ENCODE results near the gene UQCRFS1.
A peak's percentile ranks its signal among the peaks of the same experiment; 100 is the strongest.
"Not testable (repeated sequence)": the region's sequence is repeated elsewhere in the genome, so short reads cannot be mapped to it uniquely, and the experiment has no call there.

Gene UQCRFS1

GRCh38 chr19:29212648-29213573 lies at the start of gene UQCRFS1:
Gene UQCRFS1, minus strand, starts transcription at chr19:29213151. Its CDS starts 33 bp downstream, at chr19:29213118.
- Mint-ChIP-seq H3K36me3 (ENCODE audit: low read depth) (peaks cover 22% of the 10 kb centered on the region), H3K27me3 (peaks cover 3% of the 10 kb centered on the region), H3K27ac (peak within 1 kb of the TSS; percentile 92), H3K4me1 (ENCODE audit: low read depth) (peaks cover 39% of the 10 kb centered on the region), H3K4me3 (peak within 1 kb of the TSS; percentile 95), H3K9me3 (peaks cover 8% of the 10 kb centered on the region)
- intact Hi-C loops (cut with micrococcal nuclease): loop anchor here (5.0 kb wide), 2 partner anchors 394 to 1421 kb away; partner anchors contain the start of gene POP4

DNA sequence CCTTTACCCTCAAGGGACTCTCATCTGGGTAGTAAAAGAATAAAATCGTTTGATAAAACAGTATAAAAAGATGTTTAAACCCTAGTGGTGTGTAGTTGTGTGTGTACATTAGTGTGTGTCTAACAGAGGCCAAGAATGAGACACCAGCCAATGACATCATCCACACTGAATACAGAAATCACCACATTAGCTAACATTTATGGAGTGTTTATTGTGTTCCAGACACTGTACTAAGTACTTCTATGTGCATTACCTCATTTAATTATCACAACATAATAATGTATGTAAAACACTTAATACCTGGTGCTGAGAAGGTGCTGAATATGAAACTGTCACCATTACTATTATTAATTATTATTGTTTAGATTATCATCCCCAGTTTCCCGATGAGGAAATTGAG lies 49.1 kb upstream of the UQCRFS1 start:
- Mint-ChIP-seq H3K36me3 (ENCODE audit: low read depth) (no peaks in the 10 kb centered on the region), H3K9me3 (no peaks in the 10 kb centered on the region), H3K27ac (no peak overlapping the region), H3K4me3 (no peak overlapping the region), H3K4me1 (ENCODE audit: low read depth) (no peaks in the 10 kb centered on the region), H3K27me3 (no peaks in the 10 kb centered on the region)
- intact Hi-C loops (cut with micrococcal nuclease): no loop called here

- H3K4me1 Mint-ChIP-seq (ENCODE audit: low read depth): no peaks in the 10 kb centered on the region
- no peaks in the 10 kb centered on the region for H3K36me3 Mint-ChIP-seq (ENCODE audit: low read depth)
- H3K4me3 Mint-ChIP-seq: no peak overlapping the region
- H3K27ac Mint-ChIP-seq: no peak overlapping the region
- H3K9me3 Mint-ChIP-seq: no peaks in the 10 kb centered on the region
- intact Hi-C loops (cut with micrococcal nuclease): no loop called here
- no peaks in the 10 kb centered on the region for H3K27me3 Mint-ChIP-seq
These were observed 47.7 kb upstream of the UQCRFS1 start for GRCh38 chr19:29260477-29261317.

DNA sequence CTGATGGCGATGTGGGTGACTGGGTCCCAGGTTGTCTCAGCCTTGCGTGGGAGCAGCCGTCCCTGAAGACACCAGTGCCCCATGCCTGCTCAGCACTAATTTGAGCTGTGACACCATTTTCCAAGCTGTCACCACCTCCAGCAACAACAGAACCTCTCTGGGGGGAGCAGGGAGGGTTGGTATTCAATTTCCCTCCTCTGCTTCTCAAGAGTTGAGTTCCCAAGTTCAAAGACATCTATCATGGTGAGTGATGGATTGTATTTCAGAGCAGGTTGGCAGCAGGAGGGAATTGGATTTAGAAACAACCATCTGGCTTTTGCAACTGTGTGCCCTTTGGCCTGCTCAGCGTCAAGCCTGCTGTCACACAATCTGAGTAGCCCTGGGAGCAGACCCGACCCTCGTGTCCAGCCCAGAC lies 46.9 kb upstream of the UQCRFS1 start:
- Mint-ChIP-seq H3K36me3 (ENCODE audit: low read depth) (no peaks in the 10 kb centered on the region), H3K27me3 (no peaks in the 10 kb centered on the region), H3K4me3 (no peak overlapping the region), H3K27ac (no peak overlapping the region), H3K9me3 (no peaks in the 10 kb centered on the region), H3K4me1 (ENCODE audit: low read depth) (no peaks in the 10 kb centered on the region)
- intact Hi-C loops (cut with micrococcal nuclease): no loop called here

DNA sequence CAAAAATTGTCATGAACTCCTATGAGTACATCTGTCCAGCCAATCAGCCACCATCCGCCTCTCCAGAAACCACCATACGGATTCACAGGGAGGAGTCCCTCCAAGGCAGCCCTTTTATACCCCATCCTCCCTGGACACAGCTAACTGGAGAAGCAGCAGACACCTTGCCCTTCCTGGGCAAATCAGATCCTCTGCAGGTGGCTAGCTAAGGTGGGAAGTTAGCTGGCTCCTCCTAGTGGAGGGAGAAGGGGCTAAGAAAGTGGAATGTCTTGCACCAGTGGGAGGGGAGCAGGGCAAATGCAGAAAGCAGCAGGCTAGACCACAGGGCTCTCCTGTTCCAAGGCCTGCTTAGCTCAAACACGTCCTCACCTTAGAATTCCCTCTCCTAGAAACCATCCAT lies 46.2 kb upstream of the UQCRFS1 start:
- no peaks in the 10 kb centered on the region for H3K9me3 Mint-ChIP-seq
- intact Hi-C loops (cut with micrococcal nuclease): no loop called here

DNA sequence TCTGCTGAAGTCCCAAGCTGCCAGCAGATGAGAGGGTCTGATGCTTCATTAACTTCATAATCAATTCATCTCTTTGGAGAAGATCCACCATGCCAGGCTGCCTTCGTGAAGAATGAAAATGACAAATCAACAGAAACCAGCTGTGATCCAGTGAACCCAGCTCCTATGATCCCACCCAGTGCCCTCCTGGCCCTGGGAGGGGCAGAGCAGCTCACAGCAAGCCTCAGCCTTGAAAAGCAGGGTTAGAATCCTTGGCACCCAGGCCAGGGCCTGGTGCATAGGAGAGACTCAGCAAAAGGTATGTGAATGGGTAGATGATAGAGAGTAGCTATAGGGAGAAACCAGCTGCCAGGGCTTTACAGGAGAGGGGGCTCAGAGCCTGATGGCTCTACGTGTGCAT lies 43.6 kb upstream of the UQCRFS1 start:
- Mint-ChIP-seq H3K27me3 (peaks cover 4% of the 10 kb centered on the region), H3K4me3 (no peak overlapping the region), H3K9me3 (no peaks in the 10 kb centered on the region), H3K4me1 (ENCODE audit: low read depth) (no peaks in the 10 kb centered on the region), H3K27ac (no peak overlapping the region), H3K36me3 (ENCODE audit: low read depth) (no peaks in the 10 kb centered on the region)
- intact Hi-C loops (cut with micrococcal nuclease): no loop called here

More for the DNA sequence above, 46.2 kb upstream of the UQCRFS1 start:
- Mint-ChIP-seq H3K27me3 (peaks cover under 1% of the 10 kb centered on the region), H3K36me3 (ENCODE audit: low read depth) (no peaks in the 10 kb centered on the region), H3K27ac (no peak overlapping the region), H3K4me1 (ENCODE audit: low read depth) (no peaks in the 10 kb centered on the region), H3K4me3 (no peak overlapping the region)

GRCh38 chr19:29255912-29256311 lies 43.0 kb upstream of the UQCRFS1 start:
- Mint-ChIP-seq H3K36me3 (ENCODE audit: low read depth) (no peaks in the 10 kb centered on the region), H3K27me3 (peaks cover 4% of the 10 kb centered on the region), H3K9me3 (no peaks in the 10 kb centered on the region), H3K4me1 (ENCODE audit: low read depth) (no peaks in the 10 kb centered on the region), H3K4me3 (no peak overlapping the region), H3K27ac (no peak overlapping the region)
- intact Hi-C loops (cut with micrococcal nuclease): no loop called here

DNA sequence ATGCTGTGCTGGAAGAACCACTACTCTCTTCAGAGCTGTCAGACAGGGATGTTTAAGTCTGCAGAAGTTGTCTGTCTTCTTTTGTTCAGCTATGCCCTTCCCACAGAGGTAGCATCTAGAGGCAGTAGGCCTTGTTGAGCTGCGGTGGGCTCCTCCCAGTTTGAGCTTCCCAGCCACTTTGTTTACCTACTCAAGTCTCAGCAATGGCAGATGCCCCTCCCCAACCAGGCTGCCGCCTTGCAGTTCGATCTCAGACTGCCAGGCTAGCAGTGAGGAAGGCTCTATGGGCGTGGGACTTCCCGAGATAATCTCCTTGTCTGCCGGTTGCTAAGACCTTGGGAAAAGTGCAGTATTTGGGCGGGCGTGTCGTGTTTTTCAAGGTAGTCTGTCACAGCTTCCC lies 42.1 kb upstream of the UQCRFS1 start:
- no peaks in the 10 kb centered on the region for H3K4me1 Mint-ChIP-seq (ENCODE audit: low read depth)
- intact Hi-C loops (cut with micrococcal nuclease): no loop called here
- no peak overlapping the region for H3K4me3 Mint-ChIP-seq
- no peak overlapping the region for H3K27ac Mint-ChIP-seq
- H3K27me3 Mint-ChIP-seq: peaks cover 4% of the 10 kb centered on the region
- H3K9me3 Mint-ChIP-seq: no peaks in the 10 kb centered on the region
- H3K36me3 Mint-ChIP-seq (ENCODE audit: low read depth): no peaks in the 10 kb centered on the region

GRCh38 chr19:29249798-29250197 lies 36.8 kb upstream of the UQCRFS1 start:
- H3K27me3 Mint-ChIP-seq; H3K4me1 Mint-ChIP-seq (ENCODE audit: low read depth); H3K4me3 Mint-ChIP-seq; H3K36me3 Mint-ChIP-seq (ENCODE audit: low read depth); H3K9me3 Mint-ChIP-seq; intact Hi-C loops (cut with micrococcal nuclease); H3K27ac Mint-ChIP-seq: not testable (repeated sequence)

DNA sequence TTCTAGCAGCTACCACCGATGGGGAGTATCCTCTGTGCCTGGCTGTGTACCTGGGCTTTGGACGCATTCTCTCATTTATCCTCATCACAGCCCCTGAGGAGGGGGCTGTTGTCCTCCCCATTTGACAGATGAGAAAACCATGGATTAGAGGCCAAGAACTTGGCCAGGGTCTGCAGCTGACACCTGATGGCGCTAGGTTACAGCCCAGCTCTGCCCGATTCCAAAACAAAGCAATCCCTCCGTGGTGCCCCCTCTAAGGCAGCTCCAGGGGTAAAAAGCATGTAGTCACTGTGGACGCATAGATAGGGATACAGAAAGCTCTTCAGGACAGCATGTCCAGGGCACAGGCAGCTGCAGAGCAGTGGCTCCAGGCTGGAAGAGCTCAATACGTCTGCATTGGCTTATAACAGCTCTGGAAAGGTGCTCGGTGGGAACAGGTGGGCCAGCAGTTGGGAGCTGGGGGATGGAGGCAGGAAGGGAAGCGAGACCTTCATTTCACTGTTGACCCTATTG lies 35.4 kb upstream of the UQCRFS1 start:
- Mint-ChIP-seq H3K27me3 (peaks cover 5% of the 10 kb centered on the region), H3K9me3 (no peaks in the 10 kb centered on the region)
- intact Hi-C loops (cut with micrococcal nuclease): no loop called here

GRCh38 chr19:29247872-29248271 lies 34.9 kb upstream of the UQCRFS1 start:
- no peaks in the 10 kb centered on the region for H3K9me3 Mint-ChIP-seq
- no peak overlapping the region for H3K4me3 Mint-ChIP-seq
- intact Hi-C loops (cut with micrococcal nuclease): no loop called here
- H3K27me3 Mint-ChIP-seq: peaks cover 6% of the 10 kb centered on the region
- no peaks in the 10 kb centered on the region for H3K36me3 Mint-ChIP-seq (ENCODE audit: low read depth)
- no peaks in the 10 kb centered on the region for H3K4me1 Mint-ChIP-seq (ENCODE audit: low read depth)
- H3K27ac Mint-ChIP-seq: no peak overlapping the region

More for the DNA sequence above, 35.4 kb upstream of the UQCRFS1 start:
- Mint-ChIP-seq H3K36me3 (ENCODE audit: low read depth) (no peaks in the 10 kb centered on the region), H3K4me1 (ENCODE audit: low read depth) (no peaks in the 10 kb centered on the region), H3K4me3 (no peak overlapping the region), H3K27ac (no peak overlapping the region)

DNA sequence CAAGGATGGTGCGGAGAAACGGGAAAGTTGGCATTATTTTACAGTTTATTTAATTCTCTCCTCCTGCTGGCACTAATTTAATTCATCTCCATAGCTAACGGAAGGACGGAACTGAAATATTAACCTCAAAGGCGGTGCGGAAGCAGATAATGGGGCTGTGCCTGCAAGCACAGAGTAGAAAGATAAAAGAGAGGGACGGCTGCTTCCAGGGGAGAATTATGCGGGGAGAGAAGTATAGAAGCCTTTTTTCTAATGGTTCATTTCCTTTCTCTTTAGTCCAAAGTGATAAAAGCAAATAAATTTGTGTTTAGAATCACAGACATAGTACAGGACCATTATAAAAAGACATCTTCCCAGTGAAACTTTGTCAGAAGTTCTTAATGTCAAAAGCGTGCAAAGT lies 34.5 kb upstream of the UQCRFS1 start:
- intact Hi-C loops (cut with micrococcal nuclease): no loop called here
- Mint-ChIP-seq H3K36me3 (ENCODE audit: low read depth) (no peaks in the 10 kb centered on the region), H3K27me3 (peaks cover 5% of the 10 kb centered on the region), H3K27ac (no peak overlapping the region), H3K4me1 (ENCODE audit: low read depth) (no peaks in the 10 kb centered on the region), H3K9me3 (no peaks in the 10 kb centered on the region), H3K4me3 (no peak overlapping the region)

DNA sequence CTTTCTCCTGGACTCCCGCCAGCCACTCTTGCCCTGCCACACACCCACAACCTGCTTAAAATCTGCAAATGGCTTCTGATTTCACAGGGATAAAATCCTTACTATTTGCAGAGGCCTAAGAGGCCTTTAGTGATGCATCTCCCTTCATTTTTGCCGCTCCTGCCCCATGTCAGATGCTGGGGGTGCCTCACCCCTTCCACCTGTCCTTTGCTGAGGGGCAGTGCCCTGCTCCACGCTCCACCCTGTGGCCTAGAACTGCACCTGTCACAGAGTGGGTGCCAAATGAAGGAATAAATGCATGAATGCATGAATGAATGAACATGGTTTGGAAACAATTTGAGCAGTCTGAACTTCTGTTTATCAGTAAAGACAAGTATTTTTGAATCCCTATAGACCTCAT lies 34.1 kb upstream of the UQCRFS1 start:
- peaks cover 5% of the 10 kb centered on the region for H3K27me3 Mint-ChIP-seq
- H3K36me3 Mint-ChIP-seq (ENCODE audit: low read depth): no peaks in the 10 kb centered on the region
- H3K9me3 Mint-ChIP-seq: no peaks in the 10 kb centered on the region
- no peaks in the 10 kb centered on the region for H3K4me1 Mint-ChIP-seq (ENCODE audit: low read depth)
- intact Hi-C loops (cut with micrococcal nuclease): no loop called here
- H3K27ac Mint-ChIP-seq: no peak overlapping the region
- no peak overlapping the region for H3K4me3 Mint-ChIP-seq

GRCh38 chr19:29245215-29245614 lies 32.3 kb upstream of the UQCRFS1 start:
- Mint-ChIP-seq H3K27ac (no peak overlapping the region), H3K27me3 (peaks cover 5% of the 10 kb centered on the region), H3K9me3 (no peaks in the 10 kb centered on the region), H3K4me3 (no peak overlapping the region), H3K36me3 (ENCODE audit: low read depth) (no peaks in the 10 kb centered on the region), H3K4me1 (ENCODE audit: low read depth) (no peaks in the 10 kb centered on the region)
- intact Hi-C loops (cut with micrococcal nuclease): no loop called here

All from dendritic cell treated with granulocyte-macrophage colony-stimulating factor and Interleukin-4, amounts not matched to agents 40 ng/mL and 50 ng/mL, for 4 days (primary cell).